Right lobe of liver (tissue), 6 donors: ENCODE data around the gene B3GLCT. TPM values are rescaled to one million over a fixed set of nuclear protein-coding genes. Genes with fewer than 3 reads are reported as not detected.

Experiments
- ATAC-seq, 4 donors: fragments of 200-7000 bp; cut with Tn5 transposase; one replicate each; pipeline ENCODE4 v1.9.1; 2020; ENCODE audit warnings: mild to moderate bottlenecking in 4 of 4, moderate library complexity in 4 of 4
- DNase-seq, 3 donors: peaks; one replicate each; pipeline ENCODE4 v3.0.0-alpha.2; 2020
- H3K27ac ChIP-seq, 3 donors: fragments of 200-600 bp; one replicate each; pipeline ENCODE4 v1.8.0; 2022
- H3K27me3 ChIP-seq, 2 donors: fragments of 200-600 bp; one replicate each; pipeline ENCODE4 v1.8.0; 2022
- H3K36me3 ChIP-seq, 4 donors: fragments of 200-600 bp; sonication (generic) in 1 of 4; one replicate each; pipeline versions ENCODE4 v1.5.1 to v1.8.0; 2017 to 2022; ENCODE audit warnings: control low read depth in 1 of 4
- H3K4me1 ChIP-seq, 4 donors: fragments of 200-600 bp; sonication (generic) in 1 of 4; one replicate each; pipeline versions ENCODE4 v1.5.1 to v1.8.0; 2017 to 2022; ENCODE audit warnings: control low read depth in 1 of 4
- H3K4me3 ChIP-seq, 3 donors: fragments of 200-600 bp; one replicate each; pipeline ENCODE4 v1.8.0; 2022
- H3K9me3 ChIP-seq, 4 donors: fragments of 200-600 bp; sonication (generic) in 1 of 4; one replicate each; pipeline versions ENCODE4 v1.5.1 to v1.8.0; 2017 to 2022; ENCODE audit warnings: control low read depth in 1 of 4
- CTCF ChIP-seq, 4 donors: fragments of 200-600 bp in 3 of 4; fragments of 450-650 bp in 1 of 4; IDR thresholded peaks; one replicate each; pipeline versions ENCODE4 v1.5.1 to v1.8.0; 2016 to 2022; ENCODE audit warnings: antibody characterized with exemption in 4 of 4, mild to moderate bottlenecking in 2 of 4
- POLR2A ChIP-seq: fragments of 450-650 bp; IDR thresholded peaks from one replicate; pipeline ENCODE4 v1.6.1; 2017; ENCODE audit warnings: antibody characterized with exemption, mild to moderate bottlenecking
- WGBS: methylation state at CpG from one replicate; pipeline ENCODE4 v1.1.6; 2018; ENCODE audit warnings: low coverage, low lambda C conversion rate; ENCODE audit not compliant: insufficient coverage; ENCODE audit errors: missing lambda C conversion rate; 5-methylcytosine and 5-hydroxymethylcytosine counted together
- intact Hi-C, 2 donors: fragments of 100-400 bp; cut with DNase I; formaldehyde crosslinking; loops; one replicate each; pipeline versions ENCODE4 v1.11.2 to v1.14.1; 2022
- total RNA-seq, 6 experiments: library from RNA; depleted of rRNA in 2 of 6; stranded (reverse); fragments of >200 nt in 2 of 6; fragmentation: NEBNext Ultra II Directional in 3 of 6; extraction: Animal tissue kit (Norgen Biotek cat#: 25700) in 3 of 6; gene quantifications; one replicate each; pipeline versions ENCODE4 v1.1.0 to v1.2.4, GENCODE V29; 2016 to 2023
- donor health status: DM: no; HTN: yes; CAD: no.
- donor health status: DM: no; HTN: no; CAD: no.
- donor health status: DM: no; HTN: no; CAD: no.
- donor health status: DM: no; HTN: yes; CAD: no.
- donor health status: DM: no; HTN: yes; CAD: no.

Gene B3GLCT
- total RNA-seq, 6 experiments from 2014 or later, result 2.7 to 3.6 (median 3.0) TPM

- TF ChIP-seq POLR2A (no peak), CTCF (IDR thresholded peaks at IDR 0.05) (no peak)
- no peak for DNase-seq
- Histone ChIP-seq H3K4me3 (no peak overlapping the region), H3K27me3 (no peaks in the 10 kb centered on the region), H3K4me1 (peaks cover 0 to 17% (median 3%) of the 10 kb centered on the region in 4 donors), H3K9me3 (no peaks in the 10 kb centered on the region), H3K27ac (no peak overlapping the region), H3K36me3 (peaks cover 0 to 37% (median 11%) of the 10 kb centered on the region in 4 donors)
- intact Hi-C loops, result no loop called here
- no peak for ATAC-seq
- 75% methylated on average over 4 of the region's 4 CpGs for WGBS
Observed at GRCh38 chr13:31159306-31159705, 40.5 kb upstream of the B3GLCT start.

GRCh38 chr13:31160857-31161556 is 38.8 kb upstream of the B3GLCT start:
- H3K27ac ChIP-seq, result peak overlapping the region; percentile 100

GRCh38 chr13:31161557-31162150 is 38.1 kb upstream of the B3GLCT start, which contains the start of gene HSPH1:
Gene HSPH1 (minus strand): TSS chr13:31161904. CDS start chr13:31161582, 322 bp downstream.
- H3K27me3 ChIP-seq, result no peaks in the 10 kb centered on the region
- peak within 1 kb of the TSS; percentile 100 for H3K27ac ChIP-seq
- peak in 2 of 4 donors; percentile 12 to 32 for TF ChIP-seq CTCF (IDR thresholded peaks at IDR 0.05)
- TF ChIP-seq POLR2A, result peak; percentile 91
- no peaks in the 10 kb centered on the region for H3K9me3 ChIP-seq
- H3K4me3 ChIP-seq, result peak within 1 kb of the TSS; percentile 66 to 87 (median 73)
- peaks cover 0 to 15% (median 3%) of the 10 kb centered on the region in 4 donors for H3K36me3 ChIP-seq
- WGBS, result 0% methylated on average over 20 of the region's 54 CpGs
- H3K4me1 ChIP-seq, result peaks cover 0 to 17% (median 3%) of the 10 kb centered on the region in 4 donors
- ATAC-seq (peak; percentile 87 to 94 (median 90)), DNase-seq (peak; percentile 99)
- intact Hi-C loops, result no loop called here

More at GRCh38 chr13:31160857-31161556, 38.8 kb upstream of the B3GLCT start:
- WGBS, result 0% methylated on average over 24 of the region's 51 CpGs
- Histone ChIP-seq H3K4me3 (peak overlapping the region; percentile 66 to 87 (median 73)), H3K4me1 (peaks cover 0 to 17% (median 3%) of the 10 kb centered on the region in 4 donors), H3K36me3 (peaks cover 0 to 20% (median 3%) of the 10 kb centered on the region in 4 donors), H3K27me3 (no peaks in the 10 kb centered on the region), H3K9me3 (no peaks in the 10 kb centered on the region)
- peak; percentile 75 to 78 (median 77) for DNase-seq
- TF ChIP-seq POLR2A (no peak), CTCF (IDR thresholded peaks at IDR 0.05) (no peak)
- peak; percentile 22 to 42 (median 38) for ATAC-seq
- intact Hi-C loops, result no loop called here

- H3K36me3 ChIP-seq, result peaks cover 0 to 8% (median 0%) of the 10 kb centered on the region in 4 donors
- H3K4me1 ChIP-seq, result peaks cover 0 to 17% (median 3%) of the 10 kb centered on the region in 4 donors
- intact Hi-C loops, result no loop called here
- TF ChIP-seq POLR2A, result no peak
- no peak for TF ChIP-seq CTCF (IDR thresholded peaks at IDR 0.05)
- peak overlapping the region; percentile 66 to 87 (median 73) for H3K4me3 ChIP-seq
- no peaks in the 10 kb centered on the region for H3K27me3 ChIP-seq
- under 1% methylated on average over 17 of the region's 34 CpGs for WGBS
- no peaks in the 10 kb centered on the region for H3K9me3 ChIP-seq
- DNase-seq (peak; percentile 95 to 98 (median 98)), ATAC-seq (peak; percentile 88 to 95 (median 92))
- peak overlapping the region; percentile 100 for H3K27ac ChIP-seq
Observed at GRCh38 chr13:31162151-31163008, 37.4 kb upstream of the B3GLCT start.
